Amygdala (tissue), 56 donors: Measurements from ENCODE around the gene SYNGR3.

ENCODE experiments used
- DNase-seq, 56 donors: peaks; one replicate each; lab custom pipeline; 2025; lab: John Stamatoyannopoulos, UW

SYNGR3 gene

DNA sequence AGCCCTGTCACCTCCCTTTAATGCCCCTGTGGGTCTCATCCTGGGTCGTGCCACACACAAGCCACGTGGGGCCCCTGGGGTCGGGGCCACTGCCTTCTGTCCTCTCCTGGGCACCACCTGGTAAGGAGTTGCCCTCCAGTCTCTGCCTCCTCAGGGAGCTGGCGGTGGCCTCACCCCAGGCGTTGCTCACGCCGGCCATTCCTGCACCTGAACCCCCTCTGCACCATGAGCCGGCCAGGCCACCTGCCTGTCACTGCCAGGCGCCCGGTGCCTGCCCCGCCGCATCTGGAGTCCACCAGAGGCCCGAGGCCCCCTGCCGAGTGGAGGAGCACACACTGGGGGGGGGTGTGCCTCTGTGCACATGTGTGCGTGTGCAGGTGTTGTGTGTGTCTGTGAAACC lies 47.3 kb downstream of the SYNGR3 start:
- DNase-seq: no peak

- DNase-seq: no peak
These were observed 48.0 kb downstream of the SYNGR3 start for GRCh38 chr16:2037647-2038381.

GRCh38 chr16:2038382-2039231 lies 48.8 kb downstream of the SYNGR3 start:
- DNase-seq: no peak

DNA sequence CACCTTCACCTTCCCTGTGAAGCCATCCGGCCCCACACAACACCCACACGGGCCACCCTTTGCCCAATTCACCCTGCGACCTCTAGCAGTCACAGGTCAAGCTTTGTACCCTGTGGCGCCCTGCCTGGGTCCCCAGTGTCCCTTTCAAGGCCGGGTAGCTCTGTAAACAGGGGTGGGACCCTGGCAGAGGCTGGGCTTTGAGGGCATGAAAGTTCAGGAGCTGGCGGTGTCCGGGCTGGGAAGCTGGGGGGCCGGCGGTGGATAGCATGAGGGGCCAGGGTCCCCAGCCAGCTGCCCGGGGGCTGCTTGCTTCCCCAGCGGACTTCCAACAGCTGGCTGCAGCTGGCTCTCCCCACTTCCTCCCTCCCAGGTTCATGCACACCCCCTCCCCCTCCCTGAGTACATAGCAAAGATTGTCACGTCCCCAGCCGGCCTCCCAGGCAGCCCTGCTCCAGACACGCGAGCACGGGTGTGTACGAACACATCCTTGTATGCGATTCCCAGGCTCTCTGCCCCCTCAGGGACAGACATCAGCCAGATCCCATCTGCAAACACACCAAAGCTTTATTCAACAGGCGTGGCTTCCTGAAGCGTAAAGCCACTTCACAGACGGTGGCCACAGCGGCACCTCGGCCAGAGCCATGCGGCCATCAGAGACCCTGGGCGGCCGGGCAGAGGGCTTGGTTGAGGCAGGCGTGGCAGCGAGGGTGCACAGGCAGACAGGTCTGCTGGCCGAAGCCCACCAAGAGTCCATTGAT lies 49.7 kb downstream of the SYNGR3 start:
- no peak for DNase-seq

DNA sequence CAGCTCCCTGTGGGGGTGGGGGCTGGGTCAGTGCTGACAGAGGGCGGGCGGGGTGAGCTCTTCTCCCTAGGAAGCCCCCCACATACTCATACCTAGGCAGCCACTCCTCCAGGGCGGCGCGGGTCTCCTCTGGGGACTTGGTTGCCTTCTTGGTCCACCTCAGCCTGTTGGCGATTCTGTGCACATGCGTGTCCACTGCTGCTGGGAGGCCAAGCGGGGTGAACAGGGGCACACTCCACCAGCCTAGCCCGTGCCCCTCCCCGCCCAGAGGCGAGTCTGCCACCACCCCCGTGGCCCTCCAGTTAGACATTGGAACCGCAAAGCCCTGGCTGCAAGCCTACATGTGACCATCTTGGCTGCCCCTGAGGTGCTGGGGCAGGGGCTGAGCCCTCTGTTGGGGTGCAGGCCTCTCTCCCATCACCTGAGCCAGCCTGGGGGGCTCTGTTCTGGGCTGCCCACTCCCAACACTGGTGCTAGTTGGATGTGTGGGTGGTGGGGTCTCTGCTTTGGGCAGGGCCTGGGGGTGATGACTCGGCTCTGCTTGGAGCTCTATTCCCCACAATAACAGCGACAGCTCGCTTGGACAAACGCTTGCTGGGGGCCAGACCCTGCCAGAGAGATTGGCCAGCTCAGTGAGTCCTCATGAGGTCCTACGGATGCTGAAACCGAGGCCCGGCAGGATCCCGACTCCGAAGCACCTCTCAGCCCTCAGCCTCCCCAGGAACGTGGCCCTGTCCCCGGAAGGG lies 50.4 kb downstream of the SYNGR3 start:
- no peak for DNase-seq

- peak in 5 of 56 donors; percentile 17 to 56 (median 23) for DNase-seq
These were observed 51.2 kb downstream of the SYNGR3 start for GRCh38 chr16:2040787-2041522.

- DNase-seq: no peak
These were observed 52.6 kb downstream of the SYNGR3 start for GRCh38 chr16:2042171-2042985.

GRCh38 chr16:2042986-2043666 lies 53.4 kb downstream of the SYNGR3 start:
- no peak for DNase-seq
